Stimulated activated CD8-positive, alpha-beta memory T cell treated with anti-CD3 and anti-CD28 coated beads, Interleukin-15, amount 100 ng/mL, for 48 hours (primary cell): Measurements from ENCODE around the gene ZSWIM3.
"Not testable (repeated sequence)": the region's sequence is repeated elsewhere in the genome, so short reads cannot be mapped to it uniquely, and the experiment has no call there.

ENCODE experiments used
- DNase-seq, 2 donors: peaks; one replicate each; pipeline ENCODE4 v3.0.0-alpha.2; 2020; ENCODE audit warnings: low read depth in 2 of 2

ZSWIM3 gene

DNA sequence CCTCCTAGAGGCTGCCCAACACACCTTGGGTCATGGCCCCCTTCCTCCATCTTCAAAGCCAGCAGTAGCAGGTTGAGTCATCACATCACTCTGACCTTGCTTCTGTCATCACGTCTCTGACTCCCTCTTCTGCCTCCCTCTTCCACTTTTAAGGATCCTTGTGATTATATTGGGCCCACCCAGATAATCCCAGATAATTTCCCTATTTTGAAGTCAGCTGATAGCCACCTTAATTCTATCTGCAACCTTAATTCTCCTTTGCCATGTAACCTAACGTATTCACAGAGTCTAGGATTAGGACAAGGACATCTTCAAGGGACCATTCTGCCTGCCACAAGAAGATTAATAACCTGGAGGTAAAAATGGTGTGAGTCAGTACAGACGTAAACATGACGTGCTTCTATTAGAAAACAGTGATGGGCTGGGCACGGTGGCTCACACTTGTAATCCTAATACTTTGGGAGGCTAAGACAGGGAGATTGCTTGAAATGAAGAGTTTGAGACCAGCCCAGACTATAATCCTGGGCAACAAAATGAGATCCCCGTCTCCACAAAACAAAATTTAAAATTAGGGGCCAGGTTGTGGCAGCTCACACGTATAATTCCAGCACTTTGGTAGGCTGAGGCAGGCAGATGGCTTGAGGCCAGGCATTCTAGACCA lies 3.3 kb downstream of the ZSWIM3 start:
- DNase-seq: no peak

DNA sequence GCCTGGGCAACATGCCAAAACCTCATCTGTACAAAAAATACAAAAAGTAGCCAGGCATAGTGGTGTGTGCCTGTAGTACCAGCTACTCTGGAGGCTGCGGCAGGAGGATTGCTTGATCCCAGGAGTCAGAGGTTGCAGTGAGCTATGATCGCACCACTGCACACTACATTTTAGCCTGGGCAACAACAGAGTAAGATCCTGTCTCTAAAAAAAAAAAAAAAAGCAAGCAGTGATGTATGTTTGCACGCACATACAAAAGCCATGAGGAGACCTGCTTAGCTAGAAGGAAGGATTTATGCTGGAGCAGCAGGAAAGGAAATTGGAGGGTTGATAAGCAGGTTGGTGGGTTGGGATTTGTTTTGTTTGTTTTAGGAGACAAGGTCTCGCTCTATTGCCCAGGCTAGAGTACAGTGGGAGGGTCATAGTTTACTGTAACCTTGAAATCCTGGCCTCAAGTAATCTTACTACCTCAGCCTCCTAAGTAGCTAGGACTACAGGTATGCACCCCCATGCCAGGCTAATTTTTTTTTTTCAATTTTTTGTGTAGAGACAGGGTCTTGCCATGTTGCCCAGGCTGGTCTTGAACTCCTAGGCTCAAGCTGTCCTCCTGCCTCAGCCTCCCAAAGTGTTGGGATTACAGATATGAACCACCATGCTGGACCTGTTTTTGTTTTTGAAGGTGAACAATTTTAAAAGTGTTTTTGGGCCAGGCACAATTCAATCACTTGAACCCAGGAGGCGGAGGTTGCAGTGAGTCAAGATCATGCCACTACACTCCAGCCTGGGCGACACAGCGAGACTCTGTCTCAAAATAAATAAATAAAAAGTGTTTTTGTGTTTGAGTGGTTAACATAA lies 4.0 kb downstream of the ZSWIM3 start:
- DNase-seq: no peak

DNA sequence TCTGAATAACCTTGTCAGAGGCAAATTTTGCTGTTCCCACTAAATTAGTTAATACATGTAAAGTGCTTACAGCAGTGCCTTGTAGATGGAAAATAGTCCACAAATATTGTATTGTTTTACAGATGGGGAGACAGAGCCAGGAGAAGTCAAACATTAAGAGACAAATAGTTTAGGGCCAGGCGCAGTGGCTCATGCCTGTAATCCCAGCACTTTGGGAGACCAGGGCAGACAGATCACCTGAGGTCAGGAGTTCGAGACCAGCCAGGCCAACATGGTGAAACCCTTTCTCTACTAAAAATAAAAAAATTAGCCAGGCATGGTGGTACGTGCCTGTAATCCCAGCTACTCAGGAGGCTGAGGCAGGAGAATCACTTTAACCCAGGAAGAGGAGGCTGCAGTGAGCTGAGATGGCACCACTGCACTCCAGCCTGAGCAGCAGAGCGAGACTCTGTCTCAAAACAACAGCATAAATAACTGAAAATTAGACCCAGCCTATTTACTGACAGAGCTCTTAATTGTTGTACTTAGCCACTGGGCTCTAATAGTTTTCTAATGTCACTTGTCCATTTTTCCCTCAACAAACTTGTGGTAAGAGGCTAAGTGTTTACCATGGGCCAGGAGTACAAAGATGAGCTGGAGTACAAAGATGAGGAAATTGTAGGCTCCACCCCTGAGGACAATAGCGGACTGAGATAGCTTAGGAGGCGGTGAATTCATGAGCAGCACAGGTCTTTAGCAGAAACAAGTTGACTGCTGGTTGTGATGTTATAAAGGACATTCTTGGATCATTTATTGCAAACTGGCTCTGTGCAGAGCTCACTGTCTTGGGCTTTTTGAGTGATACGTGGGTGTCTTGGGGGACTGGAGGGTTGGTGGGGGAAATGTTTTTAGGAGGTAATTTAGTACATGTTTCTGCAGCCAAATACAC lies 6.4 kb downstream of the ZSWIM3 start:
- DNase-seq: no peak

DNA sequence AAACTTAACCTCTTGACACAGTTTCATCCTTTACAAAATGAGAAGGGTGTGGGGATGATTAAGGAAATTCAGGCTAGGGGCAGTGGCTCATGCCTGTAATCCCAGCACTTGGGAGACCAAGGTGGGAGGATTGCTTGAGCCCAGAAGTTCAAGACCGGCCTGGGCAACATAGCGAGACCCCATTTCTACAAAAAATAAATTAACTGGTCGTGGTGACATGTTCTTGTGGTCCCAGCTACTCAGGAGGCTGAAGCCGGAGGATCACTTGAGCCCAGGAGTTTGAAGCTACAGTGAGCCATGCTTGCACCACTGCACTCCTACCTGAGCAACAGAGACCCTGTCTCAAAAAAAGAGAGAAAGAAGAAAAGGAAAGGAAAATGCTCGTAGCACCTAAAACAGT lies 9.0 kb downstream of the ZSWIM3 start:
- no peak for DNase-seq

DNA sequence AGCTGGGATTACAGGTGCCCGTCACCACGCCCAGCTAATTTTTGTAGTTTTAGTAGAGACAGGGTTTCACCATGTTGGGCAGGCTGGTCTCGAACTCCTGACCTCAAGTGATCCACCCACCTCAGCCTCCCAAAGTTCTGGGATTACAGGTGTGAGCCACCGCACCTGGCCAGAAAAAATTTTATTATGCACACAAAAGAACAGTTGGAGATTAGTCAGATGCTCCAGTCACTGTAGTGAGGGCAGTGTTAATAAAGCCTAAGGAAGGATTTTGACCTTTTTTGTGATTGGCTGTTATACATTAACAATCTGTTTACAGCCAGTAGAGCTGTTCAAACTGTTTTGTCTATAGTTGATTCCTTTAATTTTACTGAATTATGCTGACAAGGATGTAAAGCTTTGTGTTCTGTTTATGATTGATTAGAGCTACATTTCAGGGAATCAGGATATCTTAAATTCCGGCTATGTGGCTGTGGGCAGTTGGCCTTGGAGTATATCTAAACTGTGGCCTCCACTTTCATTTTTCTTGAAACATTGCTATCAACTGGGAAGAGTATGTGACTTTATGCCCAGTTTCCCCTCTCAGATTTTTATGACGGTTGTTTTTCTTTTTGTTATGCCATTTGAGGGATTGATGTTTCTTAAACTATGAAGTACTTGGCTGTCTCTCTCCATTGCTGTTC lies 9.9 kb downstream of the ZSWIM3 start:
- no peak for DNase-seq

DNA sequence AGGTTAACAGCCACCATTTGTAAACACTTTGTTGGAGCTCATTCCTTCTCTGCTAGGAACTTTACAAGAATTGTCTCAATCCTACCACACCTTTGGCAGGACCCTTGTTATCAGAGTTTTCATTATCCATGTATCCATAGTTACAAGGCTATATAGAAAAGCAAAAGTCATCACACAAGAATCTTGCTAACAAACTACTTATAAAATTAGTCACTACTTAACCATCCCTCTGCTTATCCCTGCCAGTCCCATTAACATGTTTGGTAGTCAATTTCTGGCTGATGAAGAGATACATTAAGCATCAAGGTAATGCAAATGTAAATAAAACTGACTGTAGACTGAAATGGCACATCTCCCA lies 10.4 kb downstream of the ZSWIM3 start:
- DNase-seq: no peak

DNA sequence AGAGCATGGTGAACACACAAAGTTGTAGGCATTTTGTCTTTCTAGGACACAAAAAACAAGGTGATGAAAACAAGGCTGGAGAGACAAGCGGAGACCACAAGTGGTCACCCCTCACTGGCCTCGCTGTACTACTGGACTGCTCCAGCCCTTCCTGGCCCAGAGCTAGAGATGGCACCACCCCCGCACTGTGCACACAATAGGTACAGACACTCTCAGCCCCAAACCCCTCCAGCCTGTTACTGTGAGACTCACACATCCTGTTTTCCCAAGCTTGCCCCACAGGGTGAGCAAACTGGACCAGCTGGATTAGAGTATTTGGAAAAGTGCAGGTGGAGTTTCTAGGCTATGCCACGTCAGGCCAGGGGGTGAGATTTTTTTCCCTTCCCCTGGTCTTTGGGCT lies 15.2 kb downstream of the ZSWIM3 start:
- no peak for DNase-seq

DNA sequence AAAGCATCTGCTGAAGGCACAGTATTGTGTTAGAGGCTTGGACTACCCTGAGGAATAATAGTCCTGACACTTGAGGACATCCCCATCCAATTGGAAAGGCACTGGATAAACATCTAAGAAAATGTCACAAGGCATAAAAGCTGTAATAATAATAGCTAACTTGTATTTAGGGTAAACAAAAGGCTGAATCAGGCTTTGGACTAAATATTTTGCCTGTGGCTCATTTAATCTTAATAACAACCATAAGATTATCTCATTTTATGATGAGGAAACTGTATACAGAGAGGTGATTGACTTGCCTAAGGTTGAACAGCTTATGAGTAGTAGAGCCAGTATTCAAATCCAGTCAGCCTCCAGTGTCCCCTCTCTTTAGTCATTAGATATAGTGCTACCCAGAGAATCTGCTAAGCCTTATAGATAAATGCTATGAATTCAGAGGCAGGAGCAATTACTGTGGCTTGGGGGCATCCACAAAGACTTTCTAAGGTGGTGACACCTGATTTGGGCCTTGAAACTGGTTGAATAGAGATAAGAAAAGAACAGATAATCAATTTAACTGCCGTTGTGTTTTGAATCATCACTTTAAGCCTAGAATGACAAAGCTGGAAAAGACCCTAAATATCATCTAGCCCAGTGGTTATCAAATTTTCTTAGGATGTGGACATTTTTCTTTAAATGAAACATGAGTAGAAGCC lies 16.1 kb downstream of the ZSWIM3 start:
- DNase-seq: no peak

DNA sequence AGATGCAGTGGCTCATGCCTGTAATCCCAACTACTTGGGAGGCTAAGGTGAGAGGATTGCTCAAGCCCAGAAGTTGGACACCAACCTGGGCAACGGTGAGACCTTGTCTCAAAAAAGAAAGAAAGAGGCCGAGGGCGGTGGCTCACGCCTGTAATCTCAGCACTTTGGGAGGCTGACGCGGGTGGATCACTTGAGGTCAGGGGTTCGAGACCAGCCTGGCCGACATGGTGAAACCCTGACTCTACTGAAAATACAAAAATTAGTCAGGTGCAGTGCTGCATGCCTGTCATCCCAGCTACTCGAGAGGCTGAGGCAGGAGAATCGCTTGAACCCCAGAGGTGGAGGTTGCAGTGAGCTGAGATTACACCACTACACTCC lies 16.7 kb downstream of the ZSWIM3 start:
- not testable (repeated sequence) for DNase-seq

DNA sequence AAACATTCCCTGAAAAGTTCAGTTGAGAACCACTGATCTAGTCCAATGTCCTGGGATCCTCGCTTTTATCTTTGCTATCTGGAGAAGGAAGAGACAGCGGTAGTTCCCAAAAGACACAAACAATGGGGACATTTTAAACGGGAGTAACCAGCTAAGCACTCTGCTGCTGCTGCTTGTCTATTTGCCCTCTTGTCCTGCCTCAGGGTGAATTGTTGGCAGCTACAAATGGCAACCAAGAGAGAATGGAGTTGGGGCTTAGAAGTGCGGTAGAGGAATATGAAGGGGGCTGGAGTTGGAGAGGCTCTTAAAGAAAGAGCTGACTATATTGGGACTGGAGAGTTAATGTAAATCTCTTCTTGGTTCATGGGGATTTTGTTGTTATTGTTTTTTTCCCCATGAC lies 17.2 kb downstream of the ZSWIM3 start:
- no peak for DNase-seq

DNA sequence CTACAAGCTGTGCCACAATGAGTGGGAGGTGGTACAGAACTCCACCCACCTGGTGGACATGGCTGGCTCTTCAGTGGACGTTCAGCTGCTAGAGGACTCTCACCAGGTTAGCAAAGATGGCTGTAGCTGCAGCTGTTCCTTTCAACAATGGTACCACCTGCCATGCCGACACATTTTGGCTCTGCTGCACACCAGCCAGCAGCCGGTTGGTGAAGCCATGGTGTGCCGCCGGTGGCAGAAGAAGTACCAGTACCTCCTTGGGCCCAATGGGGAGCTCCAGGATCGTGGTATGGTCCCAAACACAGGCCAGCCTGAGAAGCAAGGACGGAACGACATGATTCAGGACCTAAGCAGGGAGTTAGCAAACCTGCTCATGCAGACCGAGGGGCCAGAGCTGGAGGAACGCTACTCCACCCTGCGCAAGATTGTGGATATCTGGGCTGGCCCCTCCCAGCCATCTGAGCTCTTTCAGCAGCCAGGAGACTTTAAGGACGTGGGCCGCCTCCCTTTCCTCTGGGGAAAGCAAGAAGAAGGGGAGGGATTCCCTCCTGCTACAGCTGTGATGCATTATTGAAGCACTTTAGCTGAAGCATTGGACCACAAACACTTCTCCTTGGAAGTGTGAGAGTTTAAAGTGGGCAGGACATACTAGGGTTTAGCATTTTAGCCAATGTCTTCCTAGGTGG lies 20.8 kb downstream of the ZSWIM3 start:
- no peak for DNase-seq

DNA sequence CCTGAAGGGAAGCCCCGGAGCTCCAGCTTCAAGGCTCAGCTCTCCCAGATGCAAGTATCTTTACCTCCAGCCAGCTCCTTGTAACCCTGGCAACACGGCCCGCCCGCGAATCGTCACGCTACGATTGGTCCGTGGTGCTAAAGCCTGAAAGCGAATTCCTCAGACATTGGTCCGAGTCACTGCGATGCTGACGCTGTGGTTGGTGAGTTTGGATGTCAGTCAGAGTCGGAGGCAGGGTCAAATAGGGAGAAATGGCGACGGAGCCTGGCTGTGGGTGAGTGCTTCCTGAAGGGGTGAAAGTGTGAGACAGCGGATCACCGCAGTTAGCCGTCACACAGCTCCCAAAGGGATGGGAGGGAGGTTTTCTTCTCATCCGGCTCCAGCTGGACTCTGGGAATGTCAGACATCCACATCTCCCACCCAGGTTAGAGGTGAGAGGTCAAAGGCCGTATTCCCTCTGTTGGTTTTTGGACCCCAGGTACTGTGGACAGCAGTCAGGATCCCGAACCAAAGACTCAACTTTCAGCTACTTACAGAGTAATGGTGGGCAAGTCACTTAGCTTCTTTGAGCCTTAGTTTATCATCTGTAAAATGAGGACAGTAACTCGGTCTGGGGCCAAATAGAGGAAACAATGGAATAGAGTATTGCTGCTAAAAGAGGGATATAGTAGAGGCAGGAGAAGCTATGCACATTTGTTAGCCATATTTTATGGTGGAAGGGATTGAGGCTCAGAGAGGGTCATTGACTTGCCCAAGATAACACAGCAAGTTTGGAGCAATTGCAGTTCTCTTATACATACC lies 23.8 kb downstream of the ZSWIM3 start, which contains the start of gene ZSWIM1:
ZSWIM1 (plus strand) TSS at position 240 of the 801 bp plus-strand sequence. CDS start 1,366 bp downstream, outside the sequence.
- DNase-seq: peak; percentile 95

DNA sequence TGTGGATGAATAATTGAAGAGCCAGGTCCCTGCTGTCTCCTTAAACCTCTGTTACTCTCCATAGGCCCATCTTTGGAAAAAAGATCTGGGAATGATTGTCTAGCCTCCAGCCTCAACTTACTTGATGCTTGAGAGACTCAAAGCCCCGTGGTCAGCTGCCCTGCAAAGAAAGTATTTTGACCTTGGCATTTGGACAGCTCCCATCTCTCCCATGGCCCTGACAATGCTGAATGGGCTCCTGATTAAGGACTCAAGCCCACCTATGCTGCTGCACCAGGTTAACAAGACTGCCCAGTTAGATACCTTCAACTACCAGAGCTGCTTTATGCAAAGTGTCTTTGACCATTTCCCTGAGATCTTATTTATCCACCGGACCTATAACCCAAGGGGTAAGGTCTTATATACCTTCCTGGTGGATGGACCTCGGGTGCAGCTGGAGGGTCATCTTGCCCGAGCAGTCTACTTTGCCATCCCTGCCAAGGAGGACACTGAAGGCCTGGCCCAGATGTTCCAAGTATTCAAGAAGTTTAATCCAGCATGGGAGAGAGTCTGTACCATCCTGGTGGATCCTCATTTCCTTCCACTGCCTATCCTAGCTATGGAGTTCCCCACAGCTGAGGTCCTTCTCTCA lies 25.2 kb downstream of the ZSWIM3 start:
- no peak for DNase-seq

DNA sequence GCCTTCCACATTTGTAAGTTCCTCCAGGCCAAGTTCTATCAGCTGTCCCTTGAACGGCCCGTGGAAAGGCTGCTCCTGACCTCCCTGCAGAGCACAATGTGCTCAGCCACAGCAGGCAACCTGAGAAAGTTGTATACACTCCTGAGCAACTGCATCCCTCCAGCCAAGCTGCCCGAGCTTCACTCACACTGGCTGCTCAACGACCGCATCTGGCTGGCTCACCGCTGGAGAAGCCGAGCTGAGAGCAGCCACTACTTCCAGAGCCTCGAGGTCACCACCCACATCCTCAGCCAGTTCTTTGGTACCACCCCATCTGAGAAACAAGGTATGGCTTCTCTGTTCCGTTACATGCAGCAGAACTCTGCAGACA lies 25.7 kb downstream of the ZSWIM3 start:
- no peak for DNase-seq

DNA sequence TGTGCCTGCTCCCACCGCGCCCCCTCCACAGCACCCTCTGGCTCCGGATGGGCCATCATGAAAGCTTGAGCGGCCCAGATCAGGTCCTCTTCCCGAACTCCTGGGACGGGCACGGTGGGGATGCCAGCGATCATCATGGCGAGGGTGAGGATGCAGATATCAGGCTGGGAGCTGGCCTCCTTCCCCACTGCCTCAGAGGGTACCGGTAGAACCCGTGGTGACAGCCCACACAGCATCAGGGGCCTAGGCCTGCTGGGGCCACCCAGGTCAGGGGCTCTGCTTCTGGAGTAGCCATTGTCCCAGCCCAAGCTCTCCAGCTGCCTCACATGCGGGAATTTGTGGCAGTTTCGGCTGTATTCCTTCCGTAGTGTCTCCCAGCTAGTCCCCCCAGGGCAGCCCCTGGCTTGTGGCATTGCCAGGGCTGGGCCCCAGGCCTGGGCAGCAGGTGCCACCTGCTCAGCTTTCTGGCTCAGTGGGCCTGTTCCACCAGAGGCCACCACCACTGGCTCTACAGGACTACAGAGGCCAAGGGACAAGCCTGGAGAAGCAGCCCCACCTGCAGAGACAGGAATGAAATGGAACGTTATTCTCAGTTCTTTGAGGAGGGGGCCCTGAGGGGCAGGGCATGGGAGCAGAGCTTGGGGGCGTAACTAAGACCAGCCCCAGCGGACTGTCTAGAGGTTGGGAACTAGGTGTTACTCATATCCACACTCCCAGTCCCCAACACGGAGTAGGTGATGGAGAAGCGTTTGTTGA lies 29.4 kb downstream of the ZSWIM3 start:
- no peak for DNase-seq

DNA sequence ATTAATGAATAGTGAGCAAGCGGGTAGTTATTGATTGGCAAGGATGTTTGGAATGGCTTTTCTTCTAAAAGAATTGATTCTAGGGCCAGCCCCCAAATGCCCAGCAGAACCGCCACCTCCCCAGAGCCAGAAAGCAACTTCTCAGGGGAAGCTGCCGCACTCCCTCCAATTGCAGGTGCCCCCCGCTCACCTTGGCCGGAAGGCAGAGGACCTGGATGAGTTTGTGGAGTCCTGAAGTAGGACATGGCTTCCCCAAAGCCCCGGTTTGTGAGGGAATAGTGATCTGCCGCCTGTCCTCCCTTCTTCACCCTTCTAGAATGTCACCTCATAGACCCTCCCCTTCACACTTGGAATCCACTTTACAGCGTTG lies 29.9 kb downstream of the ZSWIM3 start, which contains the start of gene SPATA25:
SPATA25 (minus strand) TSS at position 277 of the 370 bp plus-strand sequence; CDS start at position 245, 32 bp downstream.
- DNase-seq: no peak

DNA sequence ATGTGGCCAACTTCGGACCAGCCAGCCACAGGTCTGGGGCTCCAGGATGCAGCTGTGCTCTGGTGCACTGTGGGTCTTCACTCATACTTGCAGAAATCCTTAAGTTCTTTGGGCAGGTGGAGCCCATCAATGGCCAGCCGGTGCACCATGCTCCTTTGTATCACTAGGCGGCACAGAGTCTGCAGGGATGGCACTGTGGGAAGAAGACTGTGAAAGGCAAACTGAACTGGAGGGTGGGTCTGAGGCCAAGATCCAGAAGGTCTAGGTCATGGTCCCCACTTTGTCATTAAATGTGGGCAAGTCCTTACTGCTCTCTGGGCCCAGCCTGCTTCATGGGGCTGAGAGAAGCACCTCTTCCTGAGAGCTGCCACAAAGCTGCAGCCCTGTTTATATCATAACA lies 31.3 kb downstream of the ZSWIM3 start:
- DNase-seq: no peak
